KOPT-K1 (cell line): ENCODE results near the gene HOXB2.

Experiments used
- H3K27ac ChIP-seq: fragments of 200-600 bp; sonication (generic); 2 replicates; pipeline ENCODE4 v1.5.1; 2016; ENCODE audit warnings: antibody characterized with exemption, mild to moderate bottlenecking, low read depth, low read length; ENCODE audit not compliant: poor library complexity, severe bottlenecking
- H3K36me3 ChIP-seq: fragments of 200-600 bp; sonication (generic); 2 replicates; pipeline ENCODE4 v1.5.1; 2017; ENCODE audit warnings: antibody characterized with exemption, mild to moderate bottlenecking, low read length, moderate library complexity; ENCODE audit not compliant: insufficient read depth
- H3K9me3 ChIP-seq: fragments of 200-600 bp; sonication (generic); 2 replicates; pipeline ENCODE4 v1.5.1; 2017; ENCODE audit warnings: antibody characterized with exemption, low read length, mild to moderate bottlenecking; ENCODE audit not compliant: insufficient read depth, poor library complexity, severe bottlenecking

HOXB2 gene

DNA sequence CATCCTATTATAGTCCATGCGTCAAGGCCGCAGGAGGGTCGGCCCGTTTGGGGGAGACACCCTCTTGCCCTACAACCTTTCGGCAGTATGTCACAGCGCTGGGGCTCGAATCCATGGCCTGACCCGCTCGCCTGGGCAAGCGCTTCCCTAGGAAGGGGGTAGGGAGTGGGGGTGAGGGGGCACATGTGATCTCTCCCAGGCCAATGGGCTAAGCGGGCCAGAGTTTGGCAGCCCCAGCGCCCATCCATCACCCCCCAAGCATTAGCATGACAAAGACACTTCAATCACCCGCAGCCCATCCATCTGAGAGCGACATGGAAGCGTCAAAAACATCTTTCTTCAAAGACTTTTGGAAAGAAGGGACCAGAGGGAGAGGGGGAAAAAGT, 14.0 kb downstream of the HOXB2 start, which contains the start of gene HOXB1:
Gene HOXB1, minus strand, starts transcription at position 125 of the 386 bp plus-strand sequence. Its CDS starts 107 bp downstream, at position 18.
- H3K27ac ChIP-seq, result no peak within 1 kb of the TSS
- no peaks in the 10 kb centered on the region for H3K9me3 ChIP-seq
- no peaks in the 10 kb centered on the region for H3K36me3 ChIP-seq

DNA sequence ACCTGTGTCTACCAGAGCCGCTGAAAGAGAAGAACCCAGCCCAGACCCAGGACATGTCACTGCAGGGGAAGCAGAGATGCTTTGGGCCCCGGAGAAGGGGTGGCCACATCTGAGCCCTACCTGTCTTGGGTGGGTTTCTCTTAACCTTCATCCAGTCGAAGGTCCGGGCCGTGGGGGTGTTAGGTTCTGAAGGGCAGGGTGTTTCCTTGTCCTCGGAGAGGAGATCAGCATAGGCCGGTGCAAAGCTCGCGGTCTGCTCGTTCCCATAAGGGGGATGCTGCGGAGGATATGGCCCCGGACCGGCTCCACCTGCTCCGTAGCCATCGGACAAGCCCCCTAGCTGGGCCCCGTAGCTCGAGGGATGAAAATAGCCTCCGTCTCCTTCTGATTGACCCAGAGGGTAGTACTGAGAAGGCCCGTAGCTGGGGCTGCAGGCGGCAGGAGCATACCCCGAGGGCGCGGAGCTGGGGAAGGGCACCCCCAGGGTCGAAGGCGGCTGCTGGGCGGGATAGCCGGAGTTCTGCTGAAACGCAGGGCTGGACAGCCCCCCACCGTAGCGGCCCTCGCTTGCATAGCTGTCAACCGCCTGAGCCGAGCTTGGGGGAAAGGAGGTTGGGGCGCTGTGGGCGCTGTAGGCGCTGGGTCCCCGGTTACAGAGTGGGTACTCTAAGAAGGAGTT, 14.6 kb downstream of the HOXB2 start:
- H3K9me3 ChIP-seq, result no peaks in the 10 kb centered on the region
- H3K27ac ChIP-seq, result no peak overlapping the region
- no peaks in the 10 kb centered on the region for H3K36me3 ChIP-seq

DNA sequence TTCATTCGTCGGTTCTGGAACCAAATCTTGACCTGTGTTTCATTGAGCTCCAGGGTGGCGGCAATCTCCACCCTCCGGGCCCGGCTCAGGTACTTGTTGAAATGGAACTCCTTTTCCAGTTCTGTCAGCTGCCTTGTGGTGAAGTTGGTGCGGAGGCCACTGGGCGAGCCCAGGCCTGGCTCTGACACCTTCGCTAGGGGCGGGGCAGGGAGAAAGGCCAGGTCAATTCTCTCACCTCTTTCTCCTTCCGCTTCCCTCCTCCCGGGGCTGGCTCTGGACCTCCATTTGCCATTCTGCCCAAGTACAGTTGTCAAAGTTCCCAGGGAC, 15.3 kb downstream of the HOXB2 start:
- Histone ChIP-seq H3K27ac (no peak overlapping the region), H3K9me3 (no peaks in the 10 kb centered on the region), H3K36me3 (no peaks in the 10 kb centered on the region)

DNA sequence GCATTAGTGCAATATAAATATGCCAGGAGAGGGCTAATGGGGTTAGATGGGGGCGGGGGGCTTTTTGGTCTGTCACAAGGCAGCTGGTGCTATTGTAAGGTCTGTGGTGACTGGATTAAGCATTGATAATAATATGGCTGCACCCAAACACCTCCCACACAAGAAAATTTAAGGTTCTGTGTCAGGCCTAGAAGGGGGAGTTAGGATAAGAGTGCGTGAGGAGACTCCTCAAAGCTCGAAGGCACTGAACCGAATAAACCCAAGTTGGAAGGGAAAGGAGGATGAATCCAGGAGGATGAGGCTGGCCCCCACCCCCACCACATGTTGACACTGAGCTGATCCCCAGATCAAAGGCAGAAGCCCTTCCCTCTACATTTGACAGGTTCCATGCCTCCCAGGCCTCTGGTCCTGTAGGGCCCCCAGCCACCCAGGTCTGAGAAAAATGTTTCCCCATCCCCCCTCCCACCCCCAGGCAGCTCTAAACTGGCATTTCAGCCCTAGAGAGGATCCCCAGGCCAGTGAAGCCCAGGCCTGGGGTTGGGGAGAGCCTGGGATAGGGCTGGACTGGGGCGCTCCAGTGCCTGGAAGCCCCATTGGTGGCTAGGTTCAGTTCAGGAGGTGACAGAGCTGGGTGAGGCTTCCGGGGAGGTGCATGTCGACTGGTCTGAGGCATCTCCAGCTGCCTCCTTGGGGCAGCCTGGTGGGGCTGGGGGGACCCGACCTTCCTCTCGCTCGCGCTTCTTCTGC, 15.8 kb downstream of the HOXB2 start:
- H3K27ac ChIP-seq, result no peak overlapping the region

DNA sequence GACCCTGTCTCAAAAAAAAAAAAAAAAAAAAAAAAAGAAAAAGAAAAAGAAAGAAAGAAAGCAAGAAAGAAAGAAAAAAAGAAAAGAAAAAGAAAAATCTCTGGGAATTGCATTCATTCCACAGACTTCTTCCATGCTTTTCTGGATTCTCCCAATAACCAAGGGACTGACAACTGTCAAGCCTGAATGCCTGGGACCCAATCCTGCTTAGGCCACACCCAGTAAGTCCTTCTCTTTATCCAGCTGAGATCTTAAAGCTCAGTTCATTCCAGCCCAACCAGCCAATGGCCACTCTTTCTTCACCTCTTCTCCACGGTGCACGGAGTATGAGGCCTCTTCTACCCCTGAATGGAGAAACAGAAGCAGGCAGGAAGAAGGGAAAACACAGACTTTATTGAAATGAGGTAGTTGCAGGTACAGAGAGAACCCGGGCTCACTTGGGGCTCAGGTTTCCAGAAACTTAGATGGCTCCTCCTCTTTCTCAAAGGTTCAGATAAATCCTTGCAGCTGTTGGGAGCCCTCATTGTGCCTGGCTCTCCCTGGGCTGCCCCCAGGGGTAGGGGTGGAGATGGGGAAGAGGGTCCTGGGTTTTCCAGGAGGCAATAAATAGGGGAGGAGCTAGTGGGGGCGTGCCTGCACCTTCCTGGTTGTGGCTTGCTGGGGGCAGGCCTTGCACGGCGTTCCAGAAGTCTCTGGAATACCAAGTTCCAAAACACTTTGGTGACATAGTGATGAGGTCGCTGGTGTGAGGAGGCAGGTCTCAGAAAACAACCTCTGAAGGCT, 16.6 kb downstream of the HOXB2 start:
- no peaks in the 10 kb centered on the region for H3K9me3 ChIP-seq
- no peak overlapping the region for H3K27ac ChIP-seq
- H3K36me3 ChIP-seq, result no peaks in the 10 kb centered on the region

More for the DNA sequence above, 15.8 kb downstream of the HOXB2 start:
- H3K9me3 ChIP-seq, result no peaks in the 10 kb centered on the region
- no peaks in the 10 kb centered on the region for H3K36me3 ChIP-seq

DNA sequence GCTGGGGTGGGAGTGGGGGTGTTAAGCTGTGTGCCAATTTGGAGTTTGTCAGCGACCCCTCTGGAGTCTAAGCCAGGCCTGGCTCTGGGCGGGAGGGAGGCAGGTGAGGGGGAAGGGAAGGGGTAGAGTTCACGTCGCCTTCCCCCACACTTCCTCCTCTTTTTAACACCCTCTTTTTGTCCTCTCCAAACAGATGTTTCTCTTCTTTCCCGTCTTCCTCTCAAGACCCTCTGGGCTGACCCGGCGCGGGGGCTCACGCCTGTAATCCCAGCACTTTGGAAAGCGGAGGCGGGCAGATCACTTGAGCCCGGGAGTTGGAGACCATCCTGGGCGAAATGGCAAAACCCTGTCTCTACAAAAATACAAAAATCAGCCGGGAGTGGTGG, 17.4 kb downstream of the HOXB2 start:
- H3K36me3 ChIP-seq, result no peaks in the 10 kb centered on the region
- H3K9me3 ChIP-seq, result no peaks in the 10 kb centered on the region
- no peak overlapping the region for H3K27ac ChIP-seq

DNA sequence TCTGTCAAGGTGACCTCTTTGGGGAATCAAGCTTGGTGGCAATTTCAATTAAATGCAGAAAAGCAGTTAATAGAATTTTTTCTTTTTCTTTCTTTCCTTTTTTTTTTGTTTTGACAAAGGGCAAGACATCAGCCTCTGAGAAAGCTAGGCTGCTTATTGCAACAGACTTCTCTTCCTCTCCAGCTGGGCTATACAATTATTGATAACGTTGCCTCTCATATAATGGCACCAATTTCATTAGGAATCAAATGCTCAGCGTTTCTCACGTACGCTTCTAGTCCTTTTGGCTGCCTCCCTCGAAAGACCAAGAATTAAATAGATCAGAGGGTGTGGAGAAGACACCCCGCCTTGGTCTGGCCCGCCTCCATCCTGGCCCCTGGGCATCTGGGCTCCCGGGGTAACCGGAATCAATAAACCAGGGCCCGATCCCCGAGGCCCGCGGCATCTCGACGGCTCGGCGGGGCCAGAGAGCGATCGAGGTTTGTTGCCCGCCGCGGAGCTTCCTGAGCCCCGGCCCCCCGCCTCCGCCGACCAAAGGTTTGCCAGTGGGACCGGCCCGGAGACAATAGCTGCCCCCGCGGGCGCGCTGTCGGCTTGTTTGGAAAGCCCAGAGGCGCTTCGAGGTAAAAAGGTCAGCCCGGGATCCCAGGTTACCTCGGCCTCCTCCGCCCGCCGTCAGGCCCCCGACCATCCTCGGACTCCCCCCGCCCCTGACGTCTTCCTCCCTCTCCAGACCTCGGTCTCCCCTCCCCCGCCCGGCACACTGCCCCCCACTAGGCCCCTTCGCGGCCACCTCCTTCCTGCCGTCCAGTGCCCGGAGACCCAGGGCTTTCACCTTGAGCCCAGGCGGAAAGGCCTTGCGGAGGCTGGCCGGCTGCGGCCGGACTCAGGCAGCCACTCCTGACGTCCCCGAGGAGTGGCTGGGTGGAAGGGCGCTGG, 18.0 kb downstream of the HOXB2 start:
- Histone ChIP-seq H3K27ac (no peak overlapping the region), H3K36me3 (no peaks in the 10 kb centered on the region), H3K9me3 (no peaks in the 10 kb centered on the region)

DNA sequence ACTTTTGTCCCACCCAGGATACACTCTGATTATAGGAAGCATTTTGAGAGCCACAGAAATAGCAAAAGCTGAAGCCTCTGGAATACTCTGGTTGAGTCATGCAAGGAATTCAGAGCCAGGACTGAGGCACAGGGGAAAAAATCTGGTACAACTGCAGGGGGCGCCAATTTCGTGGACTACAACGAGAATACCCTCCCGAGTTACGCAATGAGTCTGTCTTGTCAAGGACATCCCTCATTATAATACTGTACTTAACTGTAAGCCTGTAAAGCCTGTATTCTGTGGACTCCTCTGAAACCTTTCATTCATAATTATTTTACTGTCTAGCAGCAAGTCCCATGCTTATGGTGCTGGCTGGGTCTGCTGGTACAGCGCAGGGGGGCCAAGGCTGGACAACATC, 21.9 kb downstream of the HOXB2 start:
- Histone ChIP-seq H3K36me3 (no peaks in the 10 kb centered on the region), H3K27ac (no peak overlapping the region), H3K9me3 (no peaks in the 10 kb centered on the region)

DNA sequence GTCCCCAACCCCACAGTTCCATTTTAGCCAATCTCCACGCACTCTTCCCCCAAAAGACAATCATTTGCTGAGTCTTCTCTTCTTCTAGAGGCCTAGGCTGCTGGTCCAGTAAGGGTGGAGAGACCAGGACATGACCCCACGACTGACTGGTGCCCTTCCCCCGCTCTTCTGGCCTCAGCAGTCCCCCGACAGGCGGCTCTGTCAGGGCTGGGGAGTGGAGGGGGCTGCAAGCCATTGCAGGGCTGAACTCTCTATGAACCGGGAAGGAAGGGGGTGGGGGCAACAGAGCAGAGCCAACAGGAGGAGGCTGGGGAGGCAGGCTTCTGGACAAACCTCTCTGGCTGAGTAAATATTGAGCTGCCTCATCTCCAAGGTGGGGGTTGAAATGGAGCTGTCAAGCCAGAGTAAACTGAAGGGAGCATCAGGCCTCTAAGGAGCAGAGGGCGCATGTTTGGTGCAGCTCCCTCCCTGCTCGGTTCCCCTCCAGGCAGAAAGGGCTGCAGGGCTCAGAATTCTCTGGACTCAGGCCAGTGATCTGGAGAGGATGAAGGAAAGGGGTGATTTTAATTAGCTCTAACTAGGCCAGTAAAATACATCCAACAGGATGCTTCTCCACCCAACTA, 22.8 kb downstream of the HOXB2 start:
- Histone ChIP-seq H3K36me3 (no peaks in the 10 kb centered on the region), H3K27ac (no peak overlapping the region), H3K9me3 (no peaks in the 10 kb centered on the region)

DNA sequence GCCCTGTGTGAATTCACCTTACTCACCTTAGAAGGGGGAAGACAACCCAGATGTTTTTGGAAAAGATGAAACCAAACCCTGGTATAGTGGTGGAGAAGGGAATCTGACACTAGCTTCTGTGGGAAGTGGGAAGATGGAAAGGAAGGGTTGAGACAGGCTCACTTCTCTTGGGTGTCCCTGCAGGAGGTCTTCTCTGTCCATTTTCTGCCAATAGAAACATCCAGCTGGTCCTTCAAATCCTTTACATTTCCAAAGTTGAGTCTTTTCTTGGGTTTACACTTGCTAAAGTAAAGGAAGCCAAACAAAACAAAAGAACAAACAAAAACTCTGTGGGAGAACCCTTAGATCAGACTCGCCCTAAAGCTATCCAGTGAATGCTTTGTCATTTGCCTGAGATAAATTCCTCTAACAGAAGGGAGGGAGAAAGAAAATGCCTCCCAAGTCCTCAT, 24.3 kb downstream of the HOXB2 start:
- H3K27ac ChIP-seq, result no peak overlapping the region
- H3K36me3 ChIP-seq, result no peaks in the 10 kb centered on the region
- no peaks in the 10 kb centered on the region for H3K9me3 ChIP-seq

DNA sequence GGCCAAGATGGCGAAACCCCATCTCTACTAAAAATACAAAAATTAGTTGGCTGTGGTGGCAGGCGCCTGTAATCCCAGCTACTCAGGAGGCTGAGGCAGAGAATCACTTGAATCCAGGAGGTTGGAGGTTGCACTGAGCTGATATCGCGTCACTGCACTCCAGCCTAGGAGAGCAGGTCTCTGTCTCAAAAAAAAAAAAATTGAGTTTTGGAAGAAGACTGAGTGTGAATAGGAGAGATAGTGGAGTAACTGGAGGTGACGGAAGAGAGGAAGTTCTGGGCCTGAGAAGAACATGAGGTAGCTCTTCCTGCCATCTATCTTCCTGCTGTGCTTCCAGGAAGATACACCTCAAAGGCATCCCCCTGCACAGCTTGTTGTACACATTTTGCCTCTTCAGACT, 25.5 kb downstream of the HOXB2 start:
- Histone ChIP-seq H3K36me3 (no peaks in the 10 kb centered on the region), H3K27ac (no peak overlapping the region), H3K9me3 (no peaks in the 10 kb centered on the region)

DNA sequence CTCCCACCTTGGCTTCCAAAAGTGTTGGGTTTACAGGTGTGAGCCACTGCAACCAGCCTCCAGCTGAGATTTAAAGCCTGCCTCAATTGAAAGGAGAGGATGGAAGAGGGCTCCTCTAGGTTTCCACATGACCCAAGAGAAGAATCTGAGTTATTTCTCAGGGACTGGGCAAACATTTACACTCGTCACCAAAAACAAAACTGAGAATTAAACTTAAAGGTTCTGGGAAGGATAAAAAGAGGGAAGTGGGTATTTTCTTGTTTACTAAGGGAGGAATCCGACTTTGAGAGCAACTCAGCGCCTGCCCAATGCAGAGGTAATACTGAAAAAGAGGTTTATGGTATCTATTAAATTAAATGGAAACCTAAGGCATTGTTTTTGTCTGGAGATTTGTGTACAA, 27.4 kb downstream of the HOXB2 start:
- H3K9me3 ChIP-seq, result no peaks in the 10 kb centered on the region
- no peak overlapping the region for H3K27ac ChIP-seq
- no peaks in the 10 kb centered on the region for H3K36me3 ChIP-seq

DNA sequence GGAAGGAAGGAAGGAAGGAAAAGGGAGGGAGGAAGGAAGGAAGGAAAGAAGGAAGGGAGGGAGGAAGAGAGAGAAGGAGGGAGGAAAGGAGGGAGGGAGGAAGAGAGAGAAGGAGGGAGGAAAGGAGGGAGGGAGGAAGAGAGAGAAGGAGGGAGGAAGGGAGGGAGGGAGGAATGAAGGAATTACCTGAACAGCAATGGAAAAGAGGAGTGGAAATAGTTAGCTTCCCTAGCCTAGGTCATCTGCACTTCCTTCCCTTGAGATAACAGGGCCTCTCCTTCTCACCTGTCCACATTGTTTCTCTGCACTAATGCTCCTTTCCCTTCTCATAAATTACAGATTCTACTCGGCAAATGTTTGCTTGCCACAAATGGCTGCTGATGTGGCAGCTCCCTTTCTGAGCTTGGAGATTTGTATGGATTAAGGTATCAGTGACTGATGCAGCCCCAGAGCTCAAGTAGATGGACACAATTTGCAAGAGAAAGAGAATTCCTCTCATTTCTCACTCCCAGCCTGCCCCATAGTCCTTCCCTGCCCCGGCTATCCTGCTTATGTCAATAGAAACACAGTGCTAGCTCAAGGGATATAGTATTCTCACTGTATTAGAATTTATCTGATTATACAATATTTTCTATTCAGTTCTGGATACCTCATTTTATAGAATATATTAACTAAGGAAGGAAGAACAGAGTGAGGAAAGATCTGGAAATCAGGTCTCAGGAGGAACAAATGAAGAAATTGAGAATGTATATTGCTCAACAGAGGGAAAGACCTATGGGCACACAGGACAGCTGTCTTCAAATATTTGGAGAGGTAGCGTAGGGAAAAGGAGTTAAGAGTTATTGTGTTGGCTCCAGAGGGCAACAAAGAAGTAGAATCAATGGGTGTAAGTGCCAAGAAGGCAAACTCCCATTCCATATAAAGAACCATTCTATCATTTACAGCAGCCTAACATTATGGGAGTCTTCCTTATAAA, 28.7 kb downstream of the HOXB2 start:
- no peaks in the 10 kb centered on the region for H3K9me3 ChIP-seq
- no peaks in the 10 kb centered on the region for H3K36me3 ChIP-seq
- H3K27ac ChIP-seq, result no peak overlapping the region
